ENCODE data around the gene SNX25. TPM values are rescaled to one million over a fixed set of nuclear protein-coding genes. Genes with fewer than 3 reads are reported as not detected.

Gene SNX25
- total and polyA plus RNA-seq, 2 donors (not counting 1 experiment from before 2014, with no cell fraction given) = 11.1 to 32.9 TPM

GRCh38 chr4:185212581-185212980, 3.2 kb downstream of the SNX25 start:
- Histone ChIP-seq H2AFZ (ENCODE audit: low read length) (no peak overlapping the region), H3K79me2 (ENCODE audit: control insufficient read depth, insufficient read depth, low read length) (peaks cover 42% of the 10 kb centered on the region), H4K20me1 (ENCODE audit: control insufficient read depth, extremely low read depth, insufficient read depth, low read length) (no peaks in the 10 kb centered on the region), H3K36me3 (ENCODE audit: control insufficient read depth, insufficient read depth, low read length) (no peaks in the 10 kb centered on the region), H3K9me3 (ENCODE audit: control insufficient read depth, insufficient read depth, low read depth, low read length) (no peaks in the 10 kb centered on the region), H3K4me3 (replicated peaks in 1 of 4; ENCODE audit: control extremely low read depth in 1 of 4, insufficient read depth in 1 of 4, low read depth in 3 of 4, low read length in 4 of 4) (no peak overlapping the region), H3K27me3 (ENCODE audit: control insufficient read depth, insufficient read depth, low read length) (no peaks in the 10 kb centered on the region), H3K4me1 (ENCODE audit: control insufficient read depth, extremely low read depth, insufficient read depth, low read length) (no peaks in the 10 kb centered on the region), H3K27ac (ENCODE audit: insufficient read depth, low read length) (no peak overlapping the region), H3K9ac (ENCODE audit: insufficient read depth, low read length) (no peak overlapping the region), H3K4me2 (ENCODE audit: extremely low read depth, insufficient read depth, low read length) (no peak overlapping the region)
- no peak for TF ChIP-seq CTCF (conservative IDR thresholded peaks at IDR 0.05 in 1 of 2, IDR thresholded peaks at IDR 0.05 in 1 of 2; ENCODE audit: low read depth in 1 of 2, low read length in 2 of 2)
- no peak for TF ChIP-seq EZH2 (IDR thresholded peaks at IDR 0.05; ENCODE audit: low read length, missing control alignments)
- DNase-seq (ENCODE audit: low read depth in 2 of 2) = peak; percentile 14 to 43

- Histone ChIP-seq H2AFZ (ENCODE audit: low read length) (no peak overlapping the region), H3K4me1 (ENCODE audit: control insufficient read depth, extremely low read depth, insufficient read depth, low read length) (no peaks in the 10 kb centered on the region), H3K9ac (ENCODE audit: insufficient read depth, low read length) (no peak overlapping the region), H3K9me3 (ENCODE audit: control insufficient read depth, insufficient read depth, low read depth, low read length) (no peaks in the 10 kb centered on the region), H3K27me3 (ENCODE audit: control insufficient read depth, insufficient read depth, low read length) (no peaks in the 10 kb centered on the region), H3K4me2 (ENCODE audit: extremely low read depth, insufficient read depth, low read length) (no peak overlapping the region), H3K27ac (ENCODE audit: insufficient read depth, low read length) (no peak overlapping the region), H3K4me3 (replicated peaks in 1 of 4; ENCODE audit: control extremely low read depth in 1 of 4, insufficient read depth in 1 of 4, low read depth in 3 of 4, low read length in 4 of 4) (no peak overlapping the region), H4K20me1 (ENCODE audit: control insufficient read depth, extremely low read depth, insufficient read depth, low read length) (no peaks in the 10 kb centered on the region), H3K79me2 (ENCODE audit: control insufficient read depth, insufficient read depth, low read length) (peaks cover 49% of the 10 kb centered on the region), H3K36me3 (ENCODE audit: control insufficient read depth, insufficient read depth, low read length) (no peaks in the 10 kb centered on the region)
- no peak for DNase-seq (ENCODE audit: low read depth in 2 of 2)
- no peak for TF ChIP-seq EZH2 (IDR thresholded peaks at IDR 0.05; ENCODE audit: low read length, missing control alignments)
- TF ChIP-seq CTCF (conservative IDR thresholded peaks at IDR 0.05 in 1 of 2, IDR thresholded peaks at IDR 0.05 in 1 of 2; ENCODE audit: low read depth in 1 of 2, low read length in 2 of 2) = no peak
Measured at GRCh38 chr4:185213877-185214276, 4.5 kb downstream of the SNX25 start.

- Histone ChIP-seq H2AFZ (ENCODE audit: low read length) (no peak overlapping the region), H3K27me3 (ENCODE audit: control insufficient read depth, insufficient read depth, low read length) (no peaks in the 10 kb centered on the region), H3K4me1 (ENCODE audit: control insufficient read depth, extremely low read depth, insufficient read depth, low read length) (peaks cover 3% of the 10 kb centered on the region), H3K27ac (ENCODE audit: insufficient read depth, low read length) (no peak overlapping the region), H3K36me3 (ENCODE audit: control insufficient read depth, insufficient read depth, low read length) (no peaks in the 10 kb centered on the region), H3K9me3 (ENCODE audit: control insufficient read depth, insufficient read depth, low read depth, low read length) (no peaks in the 10 kb centered on the region), H3K4me3 (replicated peaks in 1 of 4; ENCODE audit: control extremely low read depth in 1 of 4, insufficient read depth in 1 of 4, low read depth in 3 of 4, low read length in 4 of 4) (no peak overlapping the region), H3K79me2 (ENCODE audit: control insufficient read depth, insufficient read depth, low read length) (peaks cover 50% of the 10 kb centered on the region), H3K9ac (ENCODE audit: insufficient read depth, low read length) (no peak overlapping the region), H4K20me1 (ENCODE audit: control insufficient read depth, extremely low read depth, insufficient read depth, low read length) (no peaks in the 10 kb centered on the region), H3K4me2 (ENCODE audit: extremely low read depth, insufficient read depth, low read length) (no peak overlapping the region)
- TF ChIP-seq CTCF (conservative IDR thresholded peaks at IDR 0.05 in 1 of 2, IDR thresholded peaks at IDR 0.05 in 1 of 2; ENCODE audit: low read depth in 1 of 2, low read length in 2 of 2) (no peak), EZH2 (IDR thresholded peaks at IDR 0.05; ENCODE audit: low read length, missing control alignments) (no peak)
- peak in 1 of 2 donors; percentile 40 for DNase-seq (ENCODE audit: low read depth in 2 of 2)
Measured at GRCh38 chr4:185215261-185215660, 5.9 kb downstream of the SNX25 start.
